ENCODE data around the gene RPS14.

RPS14 gene

DNA sequence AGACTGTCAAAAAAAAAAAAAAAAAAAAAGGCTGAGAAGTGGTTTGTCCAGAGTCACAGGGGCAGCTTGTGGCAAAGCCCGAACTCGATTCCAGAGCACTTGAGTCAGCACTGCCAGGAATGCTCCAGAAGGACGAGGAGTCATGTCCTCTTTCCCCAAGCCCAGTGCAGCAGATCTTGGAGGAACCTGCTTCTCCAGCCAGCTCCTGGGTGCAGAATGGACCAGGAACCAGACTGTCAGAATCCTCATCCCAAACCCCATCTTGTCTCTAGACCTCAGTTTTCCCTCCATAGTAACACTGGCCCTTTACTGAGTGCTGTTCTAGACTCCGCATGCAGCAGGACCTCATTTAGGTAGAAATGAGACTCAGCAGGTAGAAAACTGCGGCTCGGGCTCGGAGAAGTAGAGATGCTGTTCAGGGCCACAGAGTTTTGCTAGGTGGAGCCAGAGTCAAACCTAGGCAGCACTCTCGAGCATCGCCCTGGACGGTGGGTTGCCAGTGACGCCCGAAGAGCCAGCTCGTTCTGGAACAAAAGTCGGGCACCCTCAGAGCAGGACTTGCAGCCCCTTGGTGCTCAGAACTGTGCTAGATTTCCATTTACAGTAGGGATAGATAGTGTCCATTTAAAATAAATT lies 52.3 kb downstream of the RPS14 start:
- Mint-ChIP-seq H3K4me3 (no peak overlapping the region), H3K9me3 (no peaks in the 10 kb centered on the region), H3K36me3 (ENCODE audit: low read depth) (peaks cover 52% of the 10 kb centered on the region), H3K27ac (no peak overlapping the region), H3K27me3 (ENCODE audit: low read depth) (no peaks in the 10 kb centered on the region), H3K4me1 (no peaks in the 10 kb centered on the region)
- TF ChIP-seq, protein P1, sequence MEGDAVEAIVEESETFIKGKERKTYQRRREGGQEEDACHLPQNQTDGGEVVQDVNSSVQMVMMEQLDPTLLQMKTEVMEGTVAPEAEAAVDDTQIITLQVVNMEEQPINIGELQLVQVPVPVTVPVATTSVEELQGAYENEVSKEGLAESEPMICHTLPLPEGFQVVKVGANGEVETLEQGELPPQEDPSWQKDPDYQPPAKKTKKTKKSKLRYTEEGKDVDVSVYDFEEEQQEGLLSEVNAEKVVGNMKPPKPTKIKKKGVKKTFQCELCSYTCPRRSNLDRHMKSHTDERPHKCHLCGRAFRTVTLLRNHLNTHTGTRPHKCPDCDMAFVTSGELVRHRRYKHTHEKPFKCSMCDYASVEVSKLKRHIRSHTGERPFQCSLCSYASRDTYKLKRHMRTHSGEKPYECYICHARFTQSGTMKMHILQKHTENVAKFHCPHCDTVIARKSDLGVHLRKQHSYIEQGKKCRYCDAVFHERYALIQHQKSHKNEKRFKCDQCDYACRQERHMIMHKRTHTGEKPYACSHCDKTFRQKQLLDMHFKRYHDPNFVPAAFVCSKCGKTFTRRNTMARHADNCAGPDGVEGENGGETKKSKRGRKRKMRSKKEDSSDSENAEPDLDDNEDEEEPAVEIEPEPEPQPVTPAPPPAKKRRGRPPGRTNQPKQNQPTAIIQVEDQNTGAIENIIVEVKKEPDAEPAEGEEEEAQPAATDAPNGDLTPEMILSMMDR (IDR thresholded peaks at IDR 0.05; ENCODE audit: unreplicated experiment in 3 of 3): no peak

DNA sequence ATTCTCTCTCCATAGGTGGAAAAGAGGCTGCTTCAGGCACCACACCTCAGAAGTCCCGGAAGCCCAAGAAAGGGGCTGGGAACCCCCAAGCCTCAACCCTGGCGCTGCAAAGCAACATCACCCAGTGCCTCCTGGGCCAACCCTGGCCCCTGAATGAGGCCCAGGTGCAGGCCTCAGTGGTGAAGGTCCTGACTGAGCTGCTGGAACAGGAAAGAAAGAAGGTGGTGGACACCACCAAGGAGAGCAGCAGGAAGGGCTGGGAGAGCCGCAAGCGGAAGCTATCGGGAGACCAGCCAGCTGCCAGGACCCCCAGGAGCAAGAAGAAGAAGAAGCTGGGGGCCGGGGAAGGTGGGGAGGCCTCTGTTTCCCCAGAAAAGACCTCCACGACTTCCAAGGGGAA lies 53.3 kb downstream of the RPS14 start:
- Mint-ChIP-seq H3K36me3 (ENCODE audit: low read depth) (peaks cover 54% of the 10 kb centered on the region), H3K27me3 (ENCODE audit: low read depth) (no peaks in the 10 kb centered on the region), H3K4me1 (no peaks in the 10 kb centered on the region), H3K27ac (no peak overlapping the region), H3K4me3 (no peak overlapping the region), H3K9me3 (no peaks in the 10 kb centered on the region)
- TF ChIP-seq, protein P1 (IDR thresholded peaks at IDR 0.05; ENCODE audit: unreplicated experiment in 3 of 3): no peak

DNA sequence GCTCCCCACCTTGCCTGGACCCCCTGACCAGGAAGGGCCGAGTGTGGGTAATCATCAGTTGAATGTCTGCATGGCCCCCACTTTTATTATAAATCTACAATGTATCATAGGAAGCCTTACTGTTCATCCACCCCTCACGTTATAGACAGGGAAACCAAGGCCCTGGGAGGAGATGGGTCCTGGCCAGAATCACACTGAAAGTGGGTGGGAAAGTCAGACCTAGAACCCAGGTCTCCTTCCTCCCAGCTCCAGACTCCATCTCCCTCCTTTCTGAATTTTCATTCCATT lies 53.9 kb downstream of the RPS14 start:
- Mint-ChIP-seq H3K9me3 (no peaks in the 10 kb centered on the region), H3K4me1 (no peaks in the 10 kb centered on the region)

DNA sequence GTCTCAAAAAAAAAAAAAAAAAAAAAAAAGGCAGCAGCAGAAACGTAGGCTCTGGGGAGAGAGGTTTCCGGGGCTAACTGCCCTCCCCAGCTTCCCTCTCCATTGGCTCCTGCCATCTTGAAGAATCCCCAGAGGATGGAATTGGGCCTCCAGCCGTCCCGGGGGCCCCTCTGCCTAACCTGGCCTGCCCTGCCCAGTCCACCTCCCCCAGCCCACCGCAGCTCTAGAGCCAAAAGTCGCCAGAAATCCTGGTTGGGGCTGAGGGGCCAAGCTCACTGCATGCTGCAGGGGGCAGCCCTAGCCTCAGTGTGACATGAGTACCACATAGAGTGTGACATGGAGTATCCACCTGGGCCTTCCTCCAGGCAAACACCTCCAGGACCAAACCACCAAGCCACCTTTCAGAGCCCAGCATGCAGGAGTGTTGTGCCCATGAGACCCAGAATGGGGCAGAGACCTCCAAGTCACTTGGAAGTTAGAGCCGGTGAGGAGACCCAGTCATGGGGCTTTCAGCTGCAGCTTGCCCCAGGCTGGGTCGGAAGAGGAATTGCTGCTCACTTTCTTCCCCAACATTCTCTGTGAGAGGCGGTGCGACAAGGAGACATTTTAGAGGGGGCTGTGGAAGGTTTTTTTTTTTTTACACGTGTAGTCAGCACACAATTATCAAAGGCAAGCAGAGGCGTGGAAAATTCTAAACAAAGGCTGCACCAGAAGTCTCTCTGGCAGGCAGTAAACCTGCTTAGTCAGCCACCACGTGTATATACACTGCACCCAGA lies 54.4 kb downstream of the RPS14 start:
- Mint-ChIP-seq H3K27ac (no peak overlapping the region), H3K9me3 (no peaks in the 10 kb centered on the region), H3K4me3 (no peak overlapping the region), H3K27me3 (ENCODE audit: low read depth) (no peaks in the 10 kb centered on the region), H3K36me3 (ENCODE audit: low read depth) (peaks cover 51% of the 10 kb centered on the region), H3K4me1 (no peaks in the 10 kb centered on the region)
- TF ChIP-seq, protein P1 (IDR thresholded peaks at IDR 0.05; ENCODE audit: unreplicated experiment in 3 of 3): no peak

More for the DNA sequence above, 53.9 kb downstream of the RPS14 start:
- TF ChIP-seq, protein P1 (IDR thresholded peaks at IDR 0.05; ENCODE audit: unreplicated experiment in 3 of 3): no peak
- Mint-ChIP-seq H3K36me3 (ENCODE audit: low read depth) (peaks cover 53% of the 10 kb centered on the region), H3K4me3 (no peak overlapping the region), H3K27ac (no peak overlapping the region), H3K27me3 (ENCODE audit: low read depth) (no peaks in the 10 kb centered on the region)

DNA sequence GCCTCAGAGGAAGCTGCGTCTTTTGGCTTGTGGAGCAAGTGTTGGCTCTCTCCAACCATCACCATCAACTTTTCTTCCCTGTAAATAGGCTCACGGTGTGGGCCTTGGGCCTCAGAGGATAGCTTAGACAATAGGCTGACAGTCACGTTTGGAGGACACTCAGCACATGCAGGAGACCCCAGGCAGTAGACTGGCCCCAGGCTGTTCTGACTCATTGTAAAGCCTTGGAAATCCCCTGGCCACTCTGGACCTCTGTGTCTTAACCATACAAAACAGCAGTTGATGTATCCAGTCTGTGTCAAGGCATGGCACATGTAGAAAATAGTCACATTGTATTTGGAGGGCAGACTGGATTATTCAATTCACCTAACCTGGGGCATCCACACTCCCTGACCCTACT lies 55.4 kb downstream of the RPS14 start:
- no peak overlapping the region for H3K27ac Mint-ChIP-seq
- no peaks in the 10 kb centered on the region for H3K27me3 Mint-ChIP-seq (ENCODE audit: low read depth)
- H3K36me3 Mint-ChIP-seq (ENCODE audit: low read depth): peaks cover 51% of the 10 kb centered on the region
- TF ChIP-seq, protein P1 (IDR thresholded peaks at IDR 0.05; ENCODE audit: unreplicated experiment in 3 of 3): no peak
- no peak overlapping the region for H3K4me3 Mint-ChIP-seq
- H3K9me3 Mint-ChIP-seq: no peaks in the 10 kb centered on the region
- H3K4me1 Mint-ChIP-seq: no peaks in the 10 kb centered on the region

All from nephron (organoid).